ENCODE measurements around the gene STEAP4. TPM values are rescaled to one million over a fixed set of nuclear protein-coding genes. Genes with fewer than 3 reads are reported as not detected.

STEAP4 gene
- total RNA-seq, 1 experiment from 2014 or later: not detected

- no peak overlapping the region for H3K56ac ChIP-seq (ENCODE audit: insufficient read length, low read depth, low read length)
- Mint-ChIP-seq H3K4me3 (no peak overlapping the region), H3K27ac (no peak overlapping the region), H3K9me3 (peaks cover 0 to 2% of the 10 kb centered on the region in 2 experiments; a peak in 1 of 5 replicates), H3K4me1 (peaks cover 3 to 9% of the 10 kb centered on the region in 2 experiments; a peak in 2 of 4 replicates), H3K27me3 (ENCODE audit: low read depth) (no peaks in the 10 kb centered on the region), H3K36me3 (ENCODE audit: insufficient read depth in 1 of 3, low read depth in 3 of 3) (no peaks in the 10 kb centered on the region; a peak in 1 of 7 replicates)
- H3K4ac ChIP-seq (ENCODE audit: low read depth, low read length): no peak overlapping the region
- no peak overlapping the region for H2AK5ac ChIP-seq (ENCODE audit: insufficient read length, low read length)
- no peak overlapping the region for H3K23ac ChIP-seq (ENCODE audit: insufficient read length, low read depth, low read length)
- H2BK15ac ChIP-seq (ENCODE audit: low read depth, low read length): no peak overlapping the region
- no peak overlapping the region for H4K8ac ChIP-seq (replicated peaks; ENCODE audit: insufficient read length, low read depth, low read length)
- no peak overlapping the region for H3K27ac ChIP-seq (ENCODE audit: insufficient read length, low read depth, low read length)
- no peaks in the 10 kb centered on the region for H4K20me1 ChIP-seq (ENCODE audit: control insufficient read depth, insufficient read depth, insufficient read length)
- no peaks in the 10 kb centered on the region for H3K27me3 ChIP-seq (ENCODE audit: insufficient read depth, low read length)
- no peak overlapping the region for H3K14ac ChIP-seq (ENCODE audit: insufficient read depth, low read length)
- no peak overlapping the region for H4K91ac ChIP-seq (ENCODE audit: insufficient read length, low read depth, low read length)
- TF ChIP-seq CTCF (conservative IDR thresholded peaks at IDR 0.05): no peak
- no peak overlapping the region for H3T11ph ChIP-seq (ENCODE audit: low read length)
- H2BK120ac ChIP-seq (ENCODE audit: low read depth, low read length, poor library complexity, severe bottlenecking): no peak overlapping the region
- H2BK12ac ChIP-seq (ENCODE audit: insufficient read length, low read depth, low read length): no peak overlapping the region
- no peak overlapping the region for H4K5ac ChIP-seq (ENCODE audit: insufficient read length, low read depth, low read length)
- WGBS (ENCODE audit: extremely low coverage, insufficient read length, low lambda C conversion rate): no CpG with 5 or more reads among the region's 2 CpGs
- H2AFZ ChIP-seq (ENCODE audit: low read length): no peak overlapping the region
- H3K18ac ChIP-seq (ENCODE audit: insufficient read length, low read depth, low read length): no peak overlapping the region
- no peak overlapping the region for H2BK20ac ChIP-seq (ENCODE audit: low read depth, low read length, poor library complexity, severe bottlenecking)
- DNase-seq: no peak
- H2BK5ac ChIP-seq (ENCODE audit: insufficient read length, low read length): no peak overlapping the region
- H3K4me2 ChIP-seq (ENCODE audit: insufficient read depth, insufficient read length, low read length): no peak overlapping the region
- H3K9ac ChIP-seq (ENCODE audit: extremely low read depth, insufficient read length, low read length): no peak overlapping the region
- no peaks in the 10 kb centered on the region for H3K23me2 ChIP-seq (ENCODE audit: insufficient read length, low read depth, low read length, poor library complexity, severe bottlenecking)
- H3K79me1 ChIP-seq (ENCODE audit: insufficient read depth, low read depth, low read length, poor library complexity, severe bottlenecking): no peaks in the 10 kb centered on the region
- no peaks in the 10 kb centered on the region for H3K4me1 ChIP-seq (ENCODE audit: insufficient read depth, low read length)
- H3K79me2 ChIP-seq (ENCODE audit: insufficient read depth, low read length): no peaks in the 10 kb centered on the region
- peaks cover under 1% of the 10 kb centered on the region for H3K9me3 ChIP-seq (ENCODE audit: control insufficient read depth, low read depth, low read length)
Observed at GRCh38 chr7:88281749-88282148, 24.9 kb downstream of the STEAP4 start.
